Activated T-cell treated with anti-CD3 and anti-CD28 coated beads, Interleukin-2, amount 50 U/mL, for 4 hours (primary cell): ENCODE results near the gene PCA3. TPM values are rescaled to one million over a fixed set of nuclear protein-coding genes. Genes with fewer than 3 reads are reported as not detected.

Experiments
- ATAC-seq, 2 donors: fragments of 200-7000 bp; cut with Tn5 transposase; one replicate each; pipeline ENCODE4 v1.10.0; 2021
- DNase-seq: peaks from one replicate; pipeline ENCODE4 v3.0.0-alpha.2; 2020
- H3K27me3 Mint-ChIP-seq: one replicate; pipeline ENCODE4 v1.8.0; 2021; ENCODE audit warnings: low read depth, mixed read lengths
- H3K36me3 Mint-ChIP-seq: one replicate; pipeline ENCODE4 v1.8.0; 2022; ENCODE audit warnings: mixed read lengths; ENCODE audit not compliant: insufficient read depth
- H3K4me1 Mint-ChIP-seq: one replicate; pipeline ENCODE4 v1.8.0; 2021; ENCODE audit warnings: low read depth, mixed read lengths
- H3K4me3 Mint-ChIP-seq: one replicate; pipeline ENCODE4 v1.8.0; 2021; ENCODE audit warnings: mild to moderate bottlenecking, moderate library complexity, mixed read lengths
- H3K9me3 Mint-ChIP-seq: one replicate; pipeline ENCODE4 v1.8.0; 2021; ENCODE audit warnings: mixed read lengths
- total RNA-seq, 3 donors: library from RNA; stranded (reverse); gene quantifications; one replicate each; pipeline ENCODE4 v1.2.1, GENCODE V29; 2021

PCA3 gene
- total RNA-seq: not detected

DNA sequence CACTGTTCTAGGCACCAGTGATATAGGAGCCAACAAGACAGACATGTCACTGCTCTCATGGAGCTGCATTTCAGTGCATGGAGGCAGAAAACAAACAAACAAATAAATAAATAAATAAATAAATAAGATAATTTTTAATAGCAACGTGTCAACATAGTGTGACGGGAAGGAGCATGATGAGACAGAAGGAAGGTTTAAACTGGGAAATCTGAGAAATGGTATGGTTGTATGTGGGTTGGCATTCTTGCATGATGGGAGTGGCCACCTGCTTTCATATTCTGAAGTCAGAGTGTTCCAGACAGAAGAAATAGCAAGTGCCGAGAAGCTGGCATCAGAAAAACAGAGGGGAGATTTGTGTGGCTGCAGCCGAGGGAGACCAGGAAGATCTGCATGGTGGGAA lies at the start of gene PCA3:
PCA3 (plus strand) TSS at position 301 of the 400 bp plus-strand sequence.
- ATAC-seq (no peak), DNase-seq (no peak)
- Mint-ChIP-seq H3K4me3 (no peak within 1 kb of the TSS), H3K9me3 (no peaks in the 10 kb centered on the region), H3K36me3 (no peaks in the 10 kb centered on the region), H3K27me3 (peaks cover 10% of the 10 kb centered on the region), H3K4me1 (peaks cover 3% of the 10 kb centered on the region)

- ATAC-seq: no peak
Observed at GRCh38 chr9:76716085-76716672, 48.1 kb upstream of the PCA3 start.

GRCh38 chr9:76717176-76717575 lies 47.1 kb upstream of the PCA3 start:
- Mint-ChIP-seq H3K4me3 (no peak overlapping the region), H3K27me3 (peaks cover 13% of the 10 kb centered on the region), H3K9me3 (no peaks in the 10 kb centered on the region), H3K4me1 (no peaks in the 10 kb centered on the region), H3K36me3 (no peaks in the 10 kb centered on the region)
- ATAC-seq: no peak
- no peak for DNase-seq

More at GRCh38 chr9:76716085-76716672, 48.1 kb upstream of the PCA3 start:
- Mint-ChIP-seq H3K27me3 (peaks cover 13% of the 10 kb centered on the region), H3K36me3 (no peaks in the 10 kb centered on the region), H3K4me3 (no peak overlapping the region), H3K4me1 (no peaks in the 10 kb centered on the region), H3K9me3 (no peaks in the 10 kb centered on the region)
- DNase-seq: no peak

- Mint-ChIP-seq H3K9me3 (no peaks in the 10 kb centered on the region), H3K4me3 (no peak overlapping the region), H3K27me3 (peaks cover 13% of the 10 kb centered on the region), H3K4me1 (no peaks in the 10 kb centered on the region), H3K36me3 (no peaks in the 10 kb centered on the region)
- ATAC-seq (no peak), DNase-seq (no peak)
Observed at GRCh38 chr9:76717613-76718012, 46.6 kb upstream of the PCA3 start.

DNA sequence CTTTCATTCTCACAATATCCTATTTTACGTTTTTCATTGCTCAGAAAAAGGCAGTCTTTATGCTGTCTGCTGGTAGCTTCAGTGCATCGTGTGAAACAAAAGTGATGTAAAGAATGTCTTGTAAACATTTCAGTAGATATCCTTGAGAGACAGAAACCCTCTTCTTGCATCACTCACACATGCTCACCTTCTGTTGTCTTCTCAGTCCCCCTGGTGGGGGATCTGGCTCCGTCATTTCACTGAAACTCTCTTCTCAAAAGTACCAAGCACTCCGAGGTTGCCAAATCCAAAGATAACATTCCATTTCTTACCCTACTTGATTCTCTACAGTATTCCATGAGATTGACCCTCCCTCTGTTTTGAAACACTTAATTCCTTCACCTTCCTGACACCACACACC lies 46.1 kb upstream of the PCA3 start:
- H3K27me3 Mint-ChIP-seq: peaks cover 14% of the 10 kb centered on the region
- ATAC-seq (no peak), DNase-seq (no peak)
- no peak overlapping the region for H3K4me3 Mint-ChIP-seq
- no peaks in the 10 kb centered on the region for H3K36me3 Mint-ChIP-seq
- no peaks in the 10 kb centered on the region for H3K4me1 Mint-ChIP-seq
- H3K9me3 Mint-ChIP-seq: no peaks in the 10 kb centered on the region

GRCh38 chr9:76720245-76720644 lies 44.0 kb upstream of the PCA3 start:
- no peak overlapping the region for H3K4me3 Mint-ChIP-seq
- H3K4me1 Mint-ChIP-seq: no peaks in the 10 kb centered on the region
- H3K27me3 Mint-ChIP-seq: peaks cover 21% of the 10 kb centered on the region
- DNase-seq: no peak
- ATAC-seq: no peak
- no peaks in the 10 kb centered on the region for H3K36me3 Mint-ChIP-seq
- no peaks in the 10 kb centered on the region for H3K9me3 Mint-ChIP-seq

DNA sequence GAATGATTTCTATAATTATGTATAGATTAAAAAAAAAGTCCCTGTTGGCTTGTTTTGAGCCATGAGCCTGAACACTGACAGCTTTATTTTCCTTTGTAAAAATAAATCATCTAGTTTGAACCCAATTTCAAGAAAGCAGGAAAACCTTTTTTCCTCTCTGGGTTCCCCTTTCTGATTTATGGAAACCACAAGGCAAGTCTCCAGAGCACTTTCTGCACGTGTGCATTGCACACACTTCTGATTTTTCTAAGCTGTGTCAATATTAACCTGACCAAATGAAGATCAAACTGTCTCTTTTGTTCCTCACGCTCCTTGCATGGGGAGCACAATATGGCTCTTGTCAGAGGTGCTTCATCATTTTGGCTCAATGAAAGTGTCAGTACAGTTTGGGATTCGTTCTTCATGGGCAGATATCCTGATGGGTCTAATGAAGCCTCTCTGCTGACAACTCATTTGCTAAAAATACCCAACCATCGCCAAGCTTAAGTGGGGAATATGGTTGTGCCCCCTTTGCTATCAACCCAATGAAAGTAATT lies 39.2 kb upstream of the PCA3 start:
- Mint-ChIP-seq H3K4me3 (no peak overlapping the region), H3K4me1 (no peaks in the 10 kb centered on the region), H3K36me3 (no peaks in the 10 kb centered on the region), H3K27me3 (peaks cover 22% of the 10 kb centered on the region), H3K9me3 (no peaks in the 10 kb centered on the region)
- DNase-seq (no peak), ATAC-seq (no peak)

- ATAC-seq: no peak
- Mint-ChIP-seq H3K27me3 (peaks cover 19% of the 10 kb centered on the region), H3K36me3 (no peaks in the 10 kb centered on the region), H3K4me1 (no peaks in the 10 kb centered on the region), H3K9me3 (no peaks in the 10 kb centered on the region), H3K4me3 (no peak overlapping the region)
- no peak for DNase-seq
Observed at GRCh38 chr9:76725885-76726284, 38.4 kb upstream of the PCA3 start.

DNA sequence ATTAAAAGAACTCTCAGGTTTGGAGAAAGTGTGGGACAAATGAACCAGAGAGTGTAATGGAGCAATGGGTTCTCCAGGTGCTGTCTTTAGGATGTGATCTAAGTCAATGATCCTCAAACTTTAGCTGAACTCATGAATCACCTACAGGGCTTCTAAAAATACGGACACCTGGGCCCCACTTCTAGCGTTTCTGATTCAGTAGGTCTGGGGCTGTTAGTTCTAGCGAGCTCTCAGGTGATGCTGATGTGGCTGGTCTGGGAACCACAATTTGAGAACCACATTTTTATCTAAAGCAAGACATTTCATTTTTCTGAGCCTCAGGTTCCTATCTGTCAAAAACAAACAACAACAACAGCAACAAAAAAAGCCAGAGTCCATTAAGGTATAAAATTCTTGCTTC lies 35.1 kb upstream of the PCA3 start:
- peaks cover 17% of the 10 kb centered on the region for H3K27me3 Mint-ChIP-seq
- DNase-seq (no peak), ATAC-seq (no peak)
- no peaks in the 10 kb centered on the region for H3K36me3 Mint-ChIP-seq
- no peak overlapping the region for H3K4me3 Mint-ChIP-seq
- H3K9me3 Mint-ChIP-seq: no peaks in the 10 kb centered on the region
- no peaks in the 10 kb centered on the region for H3K4me1 Mint-ChIP-seq

- no peak for DNase-seq
- H3K27me3 Mint-ChIP-seq: peaks cover 20% of the 10 kb centered on the region
- H3K4me1 Mint-ChIP-seq: no peaks in the 10 kb centered on the region
- ATAC-seq: no peak
- no peaks in the 10 kb centered on the region for H3K36me3 Mint-ChIP-seq
- no peaks in the 10 kb centered on the region for H3K9me3 Mint-ChIP-seq
- no peak overlapping the region for H3K4me3 Mint-ChIP-seq
Observed at GRCh38 chr9:76729980-76730737, 34.1 kb upstream of the PCA3 start.

DNA sequence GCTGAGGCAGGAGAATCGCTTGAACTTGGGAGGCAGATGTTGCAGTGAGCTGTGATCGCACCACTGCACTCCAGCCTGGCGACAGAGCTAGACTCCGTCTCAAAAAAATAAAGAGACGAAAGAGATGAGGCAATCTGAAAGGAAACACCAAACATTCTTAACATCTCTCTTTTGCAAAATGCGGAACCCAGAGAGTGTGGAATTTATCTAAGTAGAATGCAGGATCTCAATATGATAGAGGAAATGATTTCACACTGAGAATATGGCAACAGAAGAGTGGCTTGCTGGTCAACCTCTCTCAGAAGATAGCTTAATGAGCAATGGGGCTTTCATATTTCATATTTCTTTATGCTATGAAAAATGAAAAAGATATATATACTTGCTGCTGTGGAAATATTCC lies 33.4 kb upstream of the PCA3 start:
- no peak overlapping the region for H3K4me3 Mint-ChIP-seq
- ATAC-seq (no peak), DNase-seq (no peak)
- no peaks in the 10 kb centered on the region for H3K9me3 Mint-ChIP-seq
- no peaks in the 10 kb centered on the region for H3K36me3 Mint-ChIP-seq
- no peaks in the 10 kb centered on the region for H3K4me1 Mint-ChIP-seq
- H3K27me3 Mint-ChIP-seq: peaks cover 19% of the 10 kb centered on the region

DNA sequence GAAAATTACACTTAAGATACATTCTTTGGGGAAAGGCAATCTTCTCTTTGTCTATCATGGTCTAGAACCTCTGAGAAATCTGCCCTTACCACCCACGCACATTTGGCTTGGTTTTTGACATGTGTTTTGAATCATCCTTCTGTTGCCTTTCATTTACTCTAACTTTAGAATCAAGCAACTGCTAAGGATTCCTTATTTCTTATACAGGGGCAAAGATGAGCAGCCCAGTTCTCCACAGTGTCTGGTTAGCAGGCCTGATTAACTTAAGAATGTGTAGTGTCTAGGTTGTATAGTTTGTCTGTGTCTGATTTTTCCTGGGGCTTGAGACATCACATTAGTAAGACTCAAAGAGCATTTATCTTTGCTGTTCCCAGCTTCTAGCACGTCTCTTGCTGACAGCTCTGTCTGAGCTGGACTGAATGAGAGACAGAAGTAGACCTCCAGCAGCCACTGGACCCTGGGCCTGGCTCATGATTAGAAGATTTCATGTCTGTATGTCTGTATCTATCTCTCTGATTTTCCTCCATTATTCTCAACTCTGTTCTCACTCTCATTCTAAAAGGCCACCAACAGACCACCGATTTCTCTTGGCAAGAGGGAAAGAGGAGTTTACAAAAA lies 31.8 kb upstream of the PCA3 start:
- Mint-ChIP-seq H3K36me3 (no peaks in the 10 kb centered on the region), H3K27me3 (peaks cover 16% of the 10 kb centered on the region), H3K4me3 (no peak overlapping the region), H3K9me3 (no peaks in the 10 kb centered on the region), H3K4me1 (no peaks in the 10 kb centered on the region)
- no peak for DNase-seq
- no peak for ATAC-seq

DNA sequence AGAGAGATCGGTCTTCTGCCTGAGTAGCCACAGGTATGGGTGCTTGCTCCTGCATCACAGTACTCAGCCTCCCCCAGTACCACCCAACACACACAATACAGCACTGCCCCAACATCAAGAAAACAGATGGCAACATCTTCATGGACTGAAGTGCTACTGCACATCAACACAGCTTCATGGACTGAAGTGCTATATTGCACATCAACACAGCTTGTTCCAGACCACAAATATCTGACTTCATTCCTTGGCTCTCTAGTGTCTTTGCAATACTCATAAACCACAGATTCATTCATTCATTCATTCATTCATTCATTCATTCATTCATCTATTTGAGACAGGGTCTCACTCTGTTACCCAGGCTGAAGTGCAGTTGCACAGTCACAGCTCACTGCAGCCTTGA lies 31.1 kb upstream of the PCA3 start:
- ATAC-seq (no peak), DNase-seq (no peak)
- Mint-ChIP-seq H3K27me3 (peaks cover 16% of the 10 kb centered on the region), H3K9me3 (no peaks in the 10 kb centered on the region), H3K4me1 (no peaks in the 10 kb centered on the region), H3K36me3 (no peaks in the 10 kb centered on the region), H3K4me3 (no peak overlapping the region)

DNA sequence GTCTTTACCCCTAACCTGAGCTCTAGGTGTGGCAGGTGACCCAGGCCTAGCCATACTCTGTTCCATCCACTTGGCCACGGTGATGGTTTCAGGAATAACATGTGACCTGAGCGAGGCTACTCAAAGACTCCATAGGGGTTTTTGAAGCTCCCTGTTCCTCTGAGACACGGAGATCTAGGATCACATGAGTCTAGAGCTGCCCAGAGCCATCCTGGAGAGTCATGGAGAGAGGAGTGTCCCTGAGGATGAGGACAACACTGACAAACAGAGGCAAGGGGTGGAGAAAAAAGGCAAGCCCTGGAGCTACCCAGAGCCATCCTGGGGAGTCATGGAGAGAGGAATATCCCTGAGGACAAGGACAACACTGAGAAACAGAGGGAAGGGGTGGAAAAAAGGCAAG lies 29.5 kb upstream of the PCA3 start:
- no peaks in the 10 kb centered on the region for H3K4me1 Mint-ChIP-seq
- H3K27me3 Mint-ChIP-seq: peaks cover 14% of the 10 kb centered on the region
- ATAC-seq (no peak), DNase-seq (no peak)
- H3K9me3 Mint-ChIP-seq: no peaks in the 10 kb centered on the region
- H3K4me3 Mint-ChIP-seq: no peak overlapping the region
- H3K36me3 Mint-ChIP-seq: no peaks in the 10 kb centered on the region
